Measurements from ENCODE around the gene PRM2. TPM values are rescaled to one million over a fixed set of nuclear protein-coding genes. Genes with fewer than 3 reads are reported as not detected.
A peak's percentile ranks its signal among the peaks of the same experiment; 100 is the strongest.
"Not testable (repeated sequence)": the region's sequence is repeated elsewhere in the genome, so short reads cannot be mapped to it uniquely, and the experiment has no call there.

PRM2 gene
- total RNA-seq, 1 experiment from 2014 or later: not detected

GRCh38 chr16:11291091-11291703 is 14.9 kb upstream of the PRM2 start:
- Mint-ChIP-seq H3K4me3 (ENCODE audit: unreplicated experiment) (no peak overlapping the region), H3K9me3 (ENCODE audit: unreplicated experiment) (no peaks in the 10 kb centered on the region), H3K4me1 (ENCODE audit: low read depth, unreplicated experiment) (peaks cover 18% of the 10 kb centered on the region), H3K27ac (ENCODE audit: unreplicated experiment) (peak overlapping the region; percentile 10), H3K27me3 (ENCODE audit: insufficient read depth, unreplicated experiment) (no peaks in the 10 kb centered on the region), H3K36me3 (ENCODE audit: insufficient read depth, unreplicated experiment) (no peaks in the 10 kb centered on the region)
- no peak overlapping the region for H3K4me3 ChIP-seq (ENCODE audit: low read depth, low read length)
- no peaks in the 10 kb centered on the region for H3K9me3 ChIP-seq
- ChIA-PET CTCF (interaction anchor here (1.5 kb wide), 1 partner anchor 36 kb away, joined by 5 read pairs; no protein-coding TSS in a partner anchor), POLR2A (interaction anchor here (1.2 kb wide), 1 partner anchor 35 kb away, joined by 6 read pairs; the partner anchor contains the start of gene SOCS1)
- BruUV-seq (replicated peaks): no TSS peak
- H3K27me3 ChIP-seq (replicated peaks; ENCODE audit: control insufficient read depth, insufficient read depth, low read length): no peaks in the 10 kb centered on the region
- no peak for TF ChIP-seq CTCF (IDR thresholded peaks at IDR 0.05; ENCODE audit: insufficient read depth in 1 of 2, low read depth in 1 of 2, low read length in 1 of 2, severe bottlenecking in 1 of 2, unreplicated experiment in 1 of 2)
- peak in 1 of 2 experiments; percentile 20 for DNase-seq
- H3K36me3 ChIP-seq (ENCODE audit: control insufficient read depth, insufficient read depth, low read length): no peaks in the 10 kb centered on the region
- intact Hi-C loops (cut with micrococcal nuclease; ENCODE audit: unreplicated experiment): no loop called here
- peaks cover 13% of the 10 kb centered on the region for H3K4me1 ChIP-seq

- H3K27me3 Mint-ChIP-seq (ENCODE audit: insufficient read depth, unreplicated experiment): no peaks in the 10 kb centered on the region
- no peak overlapping the region for H3K4me3 Mint-ChIP-seq (ENCODE audit: unreplicated experiment)
- H3K36me3 Mint-ChIP-seq (ENCODE audit: insufficient read depth, unreplicated experiment): no peaks in the 10 kb centered on the region
- ChIA-PET POLR2A (interaction anchor here (1.2 kb wide), 1 partner anchor 34 kb away, joined by 6 read pairs; the partner anchor contains the start of gene SOCS1), CTCF (no interaction called here)
- no peaks in the 10 kb centered on the region for H3K36me3 ChIP-seq (ENCODE audit: control insufficient read depth, insufficient read depth, low read length)
- no peaks in the 10 kb centered on the region for H3K9me3 ChIP-seq
- no peak for TF ChIP-seq CTCF (IDR thresholded peaks at IDR 0.05; ENCODE audit: insufficient read depth in 1 of 2, low read depth in 1 of 2, low read length in 1 of 2, severe bottlenecking in 1 of 2, unreplicated experiment in 1 of 2)
- H3K9me3 Mint-ChIP-seq (ENCODE audit: unreplicated experiment): no peaks in the 10 kb centered on the region
- no peak for DNase-seq
- intact Hi-C loops (cut with micrococcal nuclease; ENCODE audit: unreplicated experiment): no loop called here
- H3K4me1 Mint-ChIP-seq (ENCODE audit: low read depth, unreplicated experiment): peaks cover 18% of the 10 kb centered on the region
- H3K4me1 ChIP-seq: peaks cover 13% of the 10 kb centered on the region
- no peaks in the 10 kb centered on the region for H3K27me3 ChIP-seq (replicated peaks; ENCODE audit: control insufficient read depth, insufficient read depth, low read length)
- H3K4me3 ChIP-seq (ENCODE audit: low read depth, low read length): no peak overlapping the region
- BruUV-seq (replicated peaks): no TSS peak
- no peak overlapping the region for H3K27ac Mint-ChIP-seq (ENCODE audit: unreplicated experiment)
These were observed 14.0 kb upstream of the PRM2 start for GRCh38 chr16:11290102-11290893.

- H3K27me3 ChIP-seq (replicated peaks; ENCODE audit: control insufficient read depth, insufficient read depth, low read length); H3K9me3 ChIP-seq; BruUV-seq (replicated peaks); H3K4me3 ChIP-seq (ENCODE audit: low read depth, low read length); DNase-seq; H3K27me3 Mint-ChIP-seq (ENCODE audit: insufficient read depth, unreplicated experiment); POLR2A ChIA-PET; intact Hi-C loops (cut with micrococcal nuclease; ENCODE audit: unreplicated experiment); H3K36me3 Mint-ChIP-seq (ENCODE audit: insufficient read depth, unreplicated experiment); CTCF ChIA-PET; H3K36me3 ChIP-seq (ENCODE audit: control insufficient read depth, insufficient read depth, low read length); H3K9me3 Mint-ChIP-seq (ENCODE audit: unreplicated experiment); H3K27ac Mint-ChIP-seq (ENCODE audit: unreplicated experiment); H3K4me3 Mint-ChIP-seq (ENCODE audit: unreplicated experiment): not testable (repeated sequence)
- peaks cover 13% of the 10 kb centered on the region for H3K4me1 ChIP-seq
- H3K4me1 Mint-ChIP-seq (ENCODE audit: low read depth, unreplicated experiment): peaks cover 18% of the 10 kb centered on the region
These were observed 13.4 kb upstream of the PRM2 start for GRCh38 chr16:11289696-11290095.
